OCI-LY3 (cell line): ENCODE data around the gene ARMH3.

ENCODE experiments used
- CTCF ChIP-seq: fragments of 200-600, 300-600 bp; sonication (generic); IDR thresholded peaks from 2 replicates; pipeline ENCODE4 v1.5.1; 2014; ENCODE audit warnings: antibody characterized with exemption, low read length, low read depth
- EZH2phosphoT487 ChIP-seq: fragments of 200-600 bp; shearing (Covaris generic); IDR thresholded peaks from 2 replicates; pipeline ENCODE4 v1.6.1; 2018; ENCODE audit warnings: antibody characterized with exemption, mixed run types, low read depth

- TF ChIP-seq CTCF (no peak), EZH2phosphoT487 (no peak)
These were observed 94.1 kb downstream of the ARMH3 start for GRCh38 chr10:101961591-101962498.
